Embryonic facial prominence (tissue), 1 donor: ENCODE measurements around the gene SPG21.
"Not testable (repeated sequence)": the region's sequence is repeated elsewhere in the genome, so short reads cannot be mapped to it uniquely, and the experiment has no call there.

ENCODE experiments used
- DNase-seq: peaks from one replicate; pipeline ENCODE4 v3.0.0-alpha.2; 2016; ENCODE audit errors: extremely low spot score

Gene SPG21, protein sequence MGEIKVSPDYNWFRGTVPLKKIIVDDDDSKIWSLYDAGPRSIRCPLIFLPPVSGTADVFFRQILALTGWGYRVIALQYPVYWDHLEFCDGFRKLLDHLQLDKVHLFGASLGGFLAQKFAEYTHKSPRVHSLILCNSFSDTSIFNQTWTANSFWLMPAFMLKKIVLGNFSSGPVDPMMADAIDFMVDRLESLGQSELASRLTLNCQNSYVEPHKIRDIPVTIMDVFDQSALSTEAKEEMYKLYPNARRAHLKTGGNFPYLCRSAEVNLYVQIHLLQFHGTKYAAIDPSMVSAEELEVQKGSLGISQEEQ

DNA sequence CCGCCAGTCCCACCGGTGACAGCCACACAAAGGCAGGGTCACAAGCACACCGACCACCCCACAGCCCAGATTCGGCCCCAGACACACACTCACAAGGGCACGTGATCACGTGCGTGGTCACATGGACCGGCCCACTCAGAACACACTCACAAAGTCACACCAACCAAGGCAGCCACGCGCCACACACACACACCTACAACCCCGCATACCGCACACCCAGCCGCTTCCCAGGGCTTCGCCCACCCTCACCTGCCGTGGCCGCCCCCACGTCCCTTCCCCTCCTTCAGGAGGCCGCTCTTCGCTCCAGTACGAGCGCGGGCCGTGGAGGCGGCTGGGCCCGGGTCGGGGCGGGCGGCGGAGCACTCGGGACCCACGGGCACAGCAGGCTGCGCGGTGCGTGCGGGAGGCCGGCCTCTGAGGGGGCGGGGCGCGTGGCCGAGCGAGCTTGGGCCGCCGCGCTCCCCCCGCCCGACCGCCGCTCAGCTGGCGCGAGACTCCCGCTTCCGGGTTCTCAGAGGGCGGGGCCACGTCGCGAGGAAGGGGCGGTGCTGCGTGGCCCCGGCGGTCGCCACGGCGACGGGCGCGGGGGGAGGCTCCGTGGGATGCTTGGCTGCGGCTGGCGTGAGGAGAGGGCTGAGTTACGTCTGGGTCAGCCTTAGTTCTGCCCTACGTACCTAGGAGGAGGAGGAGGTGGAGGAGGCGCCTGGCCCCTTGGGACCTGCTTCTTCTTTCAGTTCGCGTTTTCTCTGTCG lies at the start of gene SPG21:
Gene SPG21, minus strand, starts transcription at position 499 of the 752 bp plus-strand sequence. CDS start 6,345 bp downstream, outside the sequence.
- peak; percentile 89 for DNase-seq

DNA sequence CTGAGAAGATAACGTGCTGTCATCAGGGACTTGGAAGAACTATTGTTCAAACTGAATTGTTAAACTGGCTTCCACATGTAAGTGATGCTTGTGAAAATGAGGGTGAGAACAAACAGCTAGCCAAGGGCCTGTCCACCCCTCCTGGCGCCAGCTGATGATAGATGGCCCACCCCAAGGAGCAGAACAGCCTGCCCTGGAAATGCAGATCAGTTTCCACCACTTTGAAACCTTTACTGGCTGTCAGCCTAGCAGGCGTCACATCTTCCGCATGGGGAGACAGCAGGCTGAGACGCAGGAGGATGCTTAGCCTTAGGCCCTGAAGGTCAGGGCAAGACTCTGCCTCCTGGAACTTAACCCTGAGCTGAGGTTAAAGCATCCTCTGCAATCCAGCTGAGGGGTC lies 49.1 kb upstream of the SPG21 start:
- DNase-seq: no peak

GRCh38 chr15:65038428-65038827 lies 48.7 kb upstream of the SPG21 start:
- no peak for DNase-seq

GRCh38 chr15:65037309-65037708 lies 47.6 kb upstream of the SPG21 start:
- no peak for DNase-seq

GRCh38 chr15:65034719-65035118 lies 45.0 kb upstream of the SPG21 start:
- no peak for DNase-seq

- DNase-seq: no peak
These were observed 44.0 kb upstream of the SPG21 start for GRCh38 chr15:65033659-65034269.

- DNase-seq: no peak
These were observed 43.3 kb upstream of the SPG21 start for GRCh38 chr15:65032801-65033537.

GRCh38 chr15:65029736-65030208 lies 40.1 kb upstream of the SPG21 start:
- no peak for DNase-seq

DNA sequence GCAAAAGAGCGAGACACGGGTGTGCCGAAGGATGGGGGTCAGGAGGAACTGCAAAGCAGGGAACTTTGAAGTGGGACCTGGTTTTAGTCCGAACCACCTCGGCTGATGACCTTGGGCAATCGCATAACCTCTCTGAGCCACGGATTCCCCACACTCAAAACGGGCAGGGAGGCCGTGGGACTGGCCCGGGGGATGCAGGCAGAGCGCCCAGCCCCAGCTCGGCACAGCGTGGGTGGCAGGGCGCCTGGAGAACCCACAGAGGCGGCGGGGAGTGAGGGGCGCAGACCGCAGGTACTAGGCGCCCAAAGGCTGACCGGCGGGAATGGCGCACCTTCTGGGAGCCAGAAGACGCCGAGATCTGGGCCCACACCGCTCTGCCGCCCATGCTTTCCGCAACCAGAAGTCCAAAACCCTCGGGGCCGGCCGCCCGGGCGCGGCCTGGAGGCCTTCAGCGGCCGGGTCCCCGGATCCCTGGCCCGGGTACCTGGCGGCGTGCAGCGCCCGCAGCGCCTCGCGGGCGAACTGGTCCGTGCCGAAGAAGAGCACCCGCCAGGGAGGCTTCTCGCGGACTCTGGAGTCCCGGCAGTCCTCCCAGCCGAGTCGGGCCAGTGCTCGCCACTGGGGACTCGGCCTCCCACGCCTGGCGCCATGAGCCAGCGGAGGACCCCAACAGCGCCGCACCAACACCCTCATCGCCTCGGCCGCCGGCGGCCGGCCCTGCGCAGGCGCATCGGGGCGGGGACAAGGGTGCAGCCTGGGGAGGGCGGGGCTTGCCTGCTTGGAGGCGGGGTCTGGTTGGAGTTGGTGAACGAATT lies 39.4 kb upstream of the SPG21 start, which contains the start of gene MTFMT:
Gene MTFMT, minus strand, starts transcription at position 719 of the 815 bp plus-strand sequence. Its CDS starts 26 bp downstream, at position 693.
- peak; percentile 39 for DNase-seq

DNA sequence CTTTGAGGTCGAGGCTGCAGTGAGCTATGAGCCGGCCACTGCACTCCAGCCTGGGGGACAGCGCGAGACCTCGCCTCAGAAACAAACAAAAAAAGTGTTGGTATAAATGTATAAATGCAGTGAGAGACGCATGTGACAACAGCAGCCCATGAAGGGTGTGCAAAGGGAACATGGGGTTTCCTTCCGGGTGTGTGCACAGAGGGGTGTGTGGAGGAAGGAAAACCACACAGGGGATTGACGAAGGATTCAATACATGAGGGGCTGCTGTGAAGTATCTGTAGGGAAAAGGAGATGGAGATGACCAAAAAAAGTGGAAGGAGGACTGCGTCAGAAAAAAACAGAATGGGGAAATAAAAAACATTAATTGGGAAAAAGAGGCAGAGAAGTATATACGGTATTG lies 38.6 kb upstream of the SPG21 start:
- DNase-seq: no peak

DNA sequence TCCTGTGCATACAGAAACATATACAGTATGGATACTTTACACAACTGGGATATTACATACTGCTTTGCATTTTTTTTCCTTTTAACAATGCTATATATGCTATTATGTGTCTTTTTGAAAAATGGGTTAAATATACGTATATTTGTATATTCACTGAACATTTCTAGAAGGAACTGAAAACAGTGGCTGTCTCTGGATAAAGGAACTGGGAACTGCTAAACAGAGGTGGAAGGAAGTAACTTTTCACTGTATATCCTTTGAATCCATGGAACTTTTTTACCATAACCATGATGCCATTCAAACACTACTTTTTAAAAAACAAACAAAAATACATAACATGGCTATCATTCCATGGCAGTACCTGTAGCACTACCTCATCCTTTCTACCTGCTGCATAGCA lies 37.9 kb upstream of the SPG21 start:
- DNase-seq: no peak

GRCh38 chr15:65026756-65027155 lies 37.0 kb upstream of the SPG21 start:
- DNase-seq: no peak

GRCh38 chr15:65021488-65021887 lies 31.8 kb upstream of the SPG21 start:
- no peak for DNase-seq

DNA sequence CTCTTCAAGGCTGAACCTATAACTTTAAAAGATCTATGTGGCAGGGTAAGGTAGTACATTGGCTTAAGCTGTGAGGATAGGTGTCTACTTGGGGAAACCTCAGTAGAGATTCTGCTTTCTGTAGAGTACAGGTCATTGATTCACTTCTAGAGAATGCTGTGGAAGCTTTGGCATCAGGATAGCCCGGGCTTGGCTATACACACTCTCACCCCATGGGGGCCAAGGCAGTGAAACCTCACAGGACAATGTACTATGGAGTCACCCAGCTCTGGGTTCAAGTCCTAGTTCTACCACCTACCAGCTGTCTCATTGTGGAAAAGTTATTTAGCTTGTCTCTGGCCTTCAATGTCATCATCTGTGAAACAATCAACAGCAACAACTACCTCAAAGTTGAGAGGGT lies 30.7 kb upstream of the SPG21 start:
- no peak for DNase-seq

DNA sequence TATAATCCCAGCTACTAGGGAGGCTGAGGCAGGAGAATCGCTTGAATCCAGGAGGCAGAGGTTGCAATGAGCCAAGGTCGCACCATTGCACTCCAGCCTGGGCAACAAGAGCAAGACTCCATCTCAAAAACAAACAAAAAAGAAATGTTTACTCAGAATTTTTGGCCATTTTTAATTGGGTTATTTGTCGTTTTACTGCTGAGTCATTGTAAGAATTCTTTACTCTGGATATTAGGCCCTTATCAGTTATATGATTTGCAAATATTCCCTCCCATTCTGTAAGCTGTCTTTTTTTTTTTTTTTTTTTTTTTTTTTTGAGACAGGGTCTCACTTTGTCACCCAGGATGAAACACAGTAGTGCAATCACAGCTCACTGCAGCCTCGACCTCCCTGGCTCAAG lies 21.5 kb upstream of the SPG21 start:
- not testable (repeated sequence) for DNase-seq

- DNase-seq: no peak
These were observed 19.3 kb upstream of the SPG21 start for GRCh38 chr15:65008983-65009382.

DNA sequence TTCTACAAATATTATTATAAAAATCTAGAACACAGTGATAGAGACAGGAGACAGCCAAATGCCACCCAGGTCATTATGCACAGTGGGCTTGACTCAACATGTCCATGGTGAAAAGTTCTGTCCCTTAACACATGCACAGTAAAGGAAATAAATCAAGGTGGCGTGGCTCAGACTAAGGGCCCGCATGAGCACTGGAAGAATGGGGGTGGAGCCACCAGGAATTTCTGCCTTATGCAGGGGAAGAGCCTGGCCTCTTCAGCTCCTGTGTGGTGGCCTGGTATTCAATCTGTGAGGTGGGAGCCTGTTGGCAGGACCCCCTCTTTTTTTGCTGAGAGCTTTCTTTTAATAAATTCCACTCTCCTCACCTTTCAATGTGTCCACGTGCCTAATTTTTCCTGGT lies 17.2 kb upstream of the SPG21 start:
- no peak for DNase-seq

- DNase-seq: no peak
These were observed 15.3 kb upstream of the SPG21 start for GRCh38 chr15:65004993-65005392.

DNA sequence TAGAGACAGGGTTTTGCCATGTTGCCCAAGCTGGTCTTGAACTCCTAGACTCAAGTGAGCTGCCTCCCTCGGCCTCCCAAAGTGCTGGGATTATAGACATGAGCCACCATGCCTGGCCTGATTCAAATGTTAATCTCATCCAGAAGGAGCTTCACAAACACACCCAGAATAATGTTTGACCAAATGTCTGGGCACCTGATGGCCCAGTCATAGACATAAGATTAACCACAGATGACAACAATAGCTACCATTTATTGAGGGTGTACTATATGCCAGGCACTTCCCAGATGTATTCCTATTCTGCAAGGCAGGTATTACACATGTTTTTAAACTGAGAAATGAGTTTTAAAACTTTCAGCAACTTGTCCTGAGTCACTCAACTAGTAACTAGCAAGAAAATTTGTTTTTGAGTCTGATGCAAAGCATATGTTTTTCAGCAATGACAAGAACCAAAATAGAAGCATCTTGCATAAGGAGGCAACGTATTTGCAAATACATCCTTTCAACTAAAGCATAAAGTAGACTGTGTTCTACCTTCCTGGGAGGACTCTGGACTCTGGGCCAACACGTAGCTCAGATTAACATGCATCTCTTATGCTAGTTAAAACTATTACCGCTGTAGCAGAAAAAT lies 8.1 kb upstream of the SPG21 start:
- DNase-seq: no peak

DNA sequence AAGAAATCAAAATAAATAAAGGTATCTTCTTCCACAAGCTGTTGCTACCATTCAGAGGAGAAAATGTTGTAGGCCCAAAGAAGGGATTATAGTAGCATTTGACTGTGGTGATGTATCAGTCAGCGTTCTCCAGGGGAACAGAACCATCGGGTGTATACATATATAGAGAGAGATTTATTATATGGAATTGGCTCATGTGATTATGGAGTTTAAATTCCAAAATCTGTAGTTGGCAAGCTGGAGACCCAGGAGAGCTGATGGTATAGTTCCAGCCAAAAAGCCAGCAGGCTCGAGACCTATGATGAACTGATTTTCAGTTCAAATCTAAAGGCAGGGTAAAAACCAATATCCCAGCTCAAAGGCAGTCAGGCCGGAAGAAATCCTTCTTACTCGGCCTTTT lies 7.4 kb upstream of the SPG21 start:
- DNase-seq: no peak

DNA sequence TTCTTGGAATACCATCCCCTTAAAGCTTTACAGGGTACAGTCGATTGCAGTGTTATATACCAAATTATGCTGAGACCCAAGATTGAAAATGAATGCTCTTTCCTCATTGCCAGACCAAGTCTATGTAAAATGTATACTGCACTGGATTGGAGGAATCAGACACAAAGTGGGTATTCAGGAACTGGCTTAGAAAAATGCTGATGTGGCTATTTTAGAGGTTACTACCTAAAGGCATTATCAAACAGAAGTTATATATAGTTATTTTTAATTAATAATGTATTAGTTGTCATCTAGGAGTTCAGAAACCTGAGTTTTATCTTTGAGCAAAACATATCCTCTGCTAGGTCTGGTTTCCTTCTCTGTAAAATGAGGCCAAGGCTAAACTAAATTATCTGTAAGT lies 3.6 kb upstream of the SPG21 start:
- no peak for DNase-seq
